Measurements from ENCODE around the gene ZWILCH.
"Not testable (repeated sequence)": the region's sequence is repeated elsewhere in the genome, so short reads cannot be mapped to it uniquely, and the experiment has no call there.

Gene ZWILCH

DNA sequence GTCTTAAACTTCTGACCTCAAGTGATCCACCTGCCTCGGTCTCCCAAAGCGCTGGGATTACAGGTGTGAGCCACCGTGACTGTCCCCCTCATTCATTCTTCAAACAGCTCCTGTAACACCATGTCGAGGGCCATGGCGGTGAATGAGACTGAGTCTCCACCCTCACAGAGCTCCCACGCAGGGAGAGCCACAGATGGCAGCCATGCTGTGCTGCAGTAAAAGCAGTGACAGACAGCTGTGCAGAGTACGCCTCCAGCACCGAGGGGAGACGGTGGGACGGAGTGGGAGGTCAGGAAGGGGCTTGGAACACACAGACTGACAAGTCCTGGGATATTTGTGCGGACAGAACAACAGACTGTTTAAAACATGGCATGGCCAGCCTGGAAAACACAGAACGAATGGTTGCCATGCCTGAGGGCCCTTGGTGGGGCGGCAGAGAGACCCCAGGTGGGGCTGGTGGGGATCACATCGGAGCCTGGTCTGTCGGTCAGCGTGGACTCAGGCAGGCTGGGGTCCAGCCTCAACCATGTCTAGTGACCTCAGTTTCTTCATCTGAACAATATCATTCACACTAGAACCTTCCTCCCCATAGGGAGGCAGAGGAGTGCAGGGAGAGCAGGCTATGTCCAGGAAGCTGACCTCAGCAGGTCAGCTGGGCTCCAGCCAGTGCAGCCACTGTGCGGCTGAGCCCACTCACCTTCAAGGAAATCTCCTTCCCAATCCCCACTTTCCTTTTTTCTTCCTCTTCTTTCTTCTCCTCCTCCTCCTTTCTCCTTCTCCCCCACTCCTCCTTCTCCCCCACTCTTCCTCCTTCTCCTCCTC lies 81.2 kb downstream of the ZWILCH start:
- no peak for DNase-seq

DNA sequence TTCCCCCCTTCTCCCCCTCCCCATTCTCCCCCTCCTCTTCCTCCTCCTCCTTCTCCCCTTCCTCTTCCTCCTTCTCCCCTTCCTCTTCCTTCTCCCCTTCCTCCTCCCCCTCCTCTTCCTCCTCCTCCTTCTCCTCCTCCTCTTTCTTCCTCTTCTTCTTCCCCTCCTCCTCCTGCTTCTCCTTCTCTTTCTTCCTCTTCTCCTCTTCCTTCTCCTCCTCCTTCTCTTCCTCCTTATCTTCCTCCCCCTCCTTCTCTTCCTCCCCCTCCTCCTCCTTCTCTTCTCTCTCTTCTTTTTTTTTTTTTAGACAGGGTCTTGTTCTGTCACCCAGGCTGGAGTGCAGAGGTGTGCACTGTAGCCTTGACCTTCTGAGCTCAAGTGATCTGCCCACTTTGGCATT lies 81.9 kb downstream of the ZWILCH start:
- no peak for DNase-seq

DNA sequence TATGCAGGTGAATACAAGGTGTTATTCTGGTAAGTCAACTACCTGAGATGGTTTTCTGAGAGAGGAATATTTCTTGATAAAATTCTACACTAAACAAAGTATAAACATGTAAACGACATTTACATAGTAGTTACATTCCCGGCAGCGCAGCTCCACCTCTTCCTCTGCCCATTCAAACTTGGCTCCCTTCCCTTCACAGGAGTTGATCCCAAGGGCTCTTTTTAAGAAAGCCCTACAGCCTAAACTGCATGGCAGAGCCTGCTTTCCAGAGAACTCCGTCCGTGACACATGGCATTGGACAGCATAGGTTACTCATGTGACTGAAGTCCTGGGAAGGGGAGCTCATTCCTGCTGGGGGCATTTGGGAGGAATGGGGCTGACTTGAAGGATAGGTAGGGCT lies 82.6 kb downstream of the ZWILCH start:
- no peak for DNase-seq

DNA sequence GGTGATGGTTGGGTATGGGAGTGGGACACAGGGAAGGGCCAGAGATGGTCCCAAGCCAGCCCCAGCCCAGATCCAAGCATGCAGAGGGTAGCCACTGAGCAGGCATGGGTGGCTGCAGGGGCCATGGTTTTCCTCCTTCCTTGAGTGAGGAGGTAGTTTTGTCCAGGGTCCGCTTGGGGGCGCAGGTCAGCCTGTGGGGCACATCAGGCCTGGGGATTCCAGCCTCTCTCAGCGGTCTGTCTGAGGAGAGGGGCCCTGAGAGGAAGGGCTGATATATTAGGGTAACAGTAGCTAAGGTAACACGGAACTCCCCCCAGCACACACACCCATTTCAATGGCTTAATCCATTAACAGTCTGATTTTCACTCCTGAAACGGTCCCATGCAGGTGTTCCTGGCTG lies 83.4 kb downstream of the ZWILCH start:
- DNase-seq, result no peak

DNA sequence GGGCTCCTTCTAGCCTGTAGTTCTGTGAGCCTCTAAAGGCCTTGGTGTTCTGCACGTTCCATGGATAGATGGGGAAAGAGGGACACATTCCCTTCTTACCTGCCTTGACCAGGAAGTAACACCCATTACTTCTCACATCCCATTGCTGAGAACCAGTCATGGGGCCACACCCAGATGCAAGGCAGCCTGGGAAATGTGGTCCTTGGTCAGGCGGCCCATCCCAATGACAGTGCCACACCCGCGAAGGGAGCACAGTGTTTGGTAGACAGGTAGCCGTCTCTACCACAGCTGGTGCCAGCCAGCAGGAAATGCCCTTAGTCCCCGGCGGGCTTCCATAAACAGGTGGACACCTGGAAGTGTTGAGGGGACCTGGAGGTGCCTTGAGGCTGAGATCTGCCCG lies 83.8 kb downstream of the ZWILCH start:
- no peak for DNase-seq

DNA sequence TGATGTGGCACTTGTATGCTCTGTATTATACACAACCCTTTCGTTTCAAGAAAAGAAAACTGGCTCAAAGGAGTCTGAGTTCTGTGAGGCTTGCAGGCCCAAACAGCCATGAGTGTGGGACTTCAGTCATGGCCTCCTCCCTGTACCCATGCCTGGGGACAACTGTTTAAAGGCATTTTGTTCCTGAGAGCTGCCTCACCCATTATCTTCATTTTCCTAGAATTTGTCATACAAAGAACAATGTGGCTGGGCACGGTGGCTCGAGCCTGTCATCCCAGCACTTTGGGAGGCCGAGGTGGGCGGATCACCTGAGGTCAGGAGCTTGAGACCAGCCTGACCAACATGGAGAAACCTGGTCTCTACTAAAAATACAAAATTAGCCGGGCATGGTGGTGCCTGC lies 84.3 kb downstream of the ZWILCH start:
- not testable (repeated sequence) for DNase-seq

DNA sequence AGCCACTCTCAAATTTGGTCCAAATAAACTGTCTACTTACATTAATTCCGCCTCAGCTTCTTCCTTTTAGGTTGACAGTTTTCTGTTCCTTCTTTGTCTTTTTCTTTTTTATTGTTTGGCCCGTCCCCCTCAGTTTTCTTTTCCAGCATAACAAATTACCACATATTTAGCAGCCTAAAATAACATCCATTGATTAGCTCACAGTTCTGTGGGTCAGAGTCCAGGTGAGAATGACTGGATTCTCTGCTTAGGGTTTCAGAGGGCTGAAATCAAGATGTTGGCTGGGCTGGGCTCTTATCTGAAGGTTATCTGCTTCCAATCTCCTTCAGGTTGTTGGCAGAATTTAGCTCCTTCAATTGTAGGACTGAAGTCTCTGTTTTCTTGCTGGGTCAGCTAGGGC lies 85.3 kb downstream of the ZWILCH start:
- DNase-seq, result no peak

DNA sequence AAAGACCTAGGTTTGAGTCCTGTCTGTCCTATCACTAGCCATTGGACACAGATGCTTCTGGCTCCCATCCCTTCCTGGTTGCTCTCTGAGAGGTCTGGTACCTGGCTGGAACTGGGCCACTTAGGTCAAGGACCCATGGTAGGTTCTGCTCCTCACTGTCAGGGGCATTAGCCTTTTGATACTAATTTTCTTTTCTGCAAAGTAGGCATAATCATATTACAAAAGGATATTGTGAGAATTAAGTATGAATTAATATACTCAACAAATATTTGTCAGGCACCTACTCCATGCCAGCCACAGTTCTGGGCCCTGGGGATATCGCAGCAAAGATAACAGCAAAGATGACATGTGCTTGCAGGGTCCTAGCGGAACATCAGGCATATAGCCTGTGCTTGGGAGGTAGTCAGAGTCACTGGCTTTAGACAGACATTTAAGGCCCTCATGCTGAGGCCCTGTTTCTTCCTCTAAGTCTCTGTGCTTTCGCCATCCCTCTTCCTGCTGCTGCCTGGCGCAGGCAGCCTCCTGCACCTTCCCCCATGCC lies 86.3 kb downstream of the ZWILCH start:
- no peak for DNase-seq

DNA sequence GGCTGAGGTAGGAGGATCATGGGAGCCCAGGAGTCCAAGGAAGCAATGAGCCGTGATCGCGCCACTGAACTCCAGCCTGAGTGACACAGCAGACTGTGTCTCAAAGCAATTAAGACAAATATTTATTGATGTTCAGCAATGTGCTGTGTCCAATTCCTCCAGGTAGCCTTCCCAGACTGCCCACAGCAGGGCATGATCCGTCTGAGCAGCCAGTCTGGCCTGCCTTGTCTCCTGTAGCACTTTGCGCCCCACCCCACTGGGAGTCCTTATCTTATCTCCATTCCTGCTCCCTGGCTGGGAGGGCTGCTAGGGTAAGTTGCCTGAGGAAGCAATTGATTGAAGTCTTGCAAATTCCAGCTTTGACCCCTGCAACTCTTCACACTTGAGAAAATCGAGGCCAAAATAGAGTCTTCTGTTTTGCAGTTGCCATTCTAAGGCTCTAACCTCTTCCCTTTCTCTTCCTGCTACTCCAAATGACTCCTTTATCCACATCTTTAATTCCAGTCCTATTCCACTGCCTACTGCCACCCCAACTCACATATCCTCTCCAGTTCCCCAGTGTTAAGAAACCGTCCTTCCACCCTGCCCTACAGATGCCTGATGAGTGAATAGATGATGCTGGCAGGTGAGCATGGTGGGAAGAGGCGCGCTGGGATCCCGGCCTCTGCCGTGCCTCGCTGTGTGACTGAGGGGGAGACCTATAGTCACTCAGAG lies 87.5 kb downstream of the ZWILCH start:
- DNase-seq, result no peak

DNA sequence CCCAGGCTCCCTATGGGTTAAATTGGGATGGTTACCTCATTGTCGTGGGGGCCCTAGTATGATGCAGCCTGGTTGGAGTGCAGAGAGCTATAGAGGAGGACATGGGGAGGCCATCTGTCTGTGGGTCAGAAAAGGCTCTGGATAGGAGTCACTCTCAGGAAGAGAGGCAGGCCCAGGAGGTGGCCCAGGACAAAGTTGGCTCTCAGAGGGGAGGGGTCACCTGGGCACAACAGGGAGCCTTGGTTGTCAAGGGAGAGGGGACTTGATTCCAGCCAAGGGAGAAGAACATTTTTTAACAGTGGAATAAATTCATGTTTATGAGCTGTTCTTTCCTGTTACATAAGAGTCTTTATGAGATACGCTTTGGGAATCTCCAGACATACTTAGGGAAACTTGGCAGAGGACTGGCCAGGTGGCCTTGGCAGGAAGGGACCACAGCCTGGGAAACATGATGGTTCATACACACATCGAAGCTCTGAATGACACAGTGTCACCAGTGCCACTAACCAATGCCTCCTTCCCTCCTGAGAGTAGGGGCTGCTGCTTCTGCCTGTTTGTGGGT lies 88.2 kb downstream of the ZWILCH start:
- DNase-seq, result no peak

DNA sequence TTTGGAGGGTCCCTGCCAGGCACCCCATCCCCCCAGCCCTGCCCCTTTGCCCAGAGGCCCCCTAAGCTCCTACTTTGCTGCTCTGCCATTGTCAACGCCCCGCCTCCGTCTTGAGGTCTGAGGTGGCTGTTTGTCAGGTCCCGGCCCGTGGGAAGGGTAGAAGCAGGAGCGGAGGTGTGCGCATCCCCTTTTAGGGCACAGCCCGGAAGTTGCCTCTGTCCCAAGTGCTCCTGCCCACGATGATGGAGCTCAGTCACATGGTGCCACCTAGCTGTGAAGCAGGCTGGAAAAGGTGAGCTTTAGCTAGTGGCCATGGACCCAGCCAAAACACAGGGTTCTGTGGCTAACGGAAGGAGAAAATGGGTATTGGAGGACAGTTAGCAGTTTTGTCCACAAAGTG lies 89.2 kb downstream of the ZWILCH start:
- DNase-seq, result no peak

DNA sequence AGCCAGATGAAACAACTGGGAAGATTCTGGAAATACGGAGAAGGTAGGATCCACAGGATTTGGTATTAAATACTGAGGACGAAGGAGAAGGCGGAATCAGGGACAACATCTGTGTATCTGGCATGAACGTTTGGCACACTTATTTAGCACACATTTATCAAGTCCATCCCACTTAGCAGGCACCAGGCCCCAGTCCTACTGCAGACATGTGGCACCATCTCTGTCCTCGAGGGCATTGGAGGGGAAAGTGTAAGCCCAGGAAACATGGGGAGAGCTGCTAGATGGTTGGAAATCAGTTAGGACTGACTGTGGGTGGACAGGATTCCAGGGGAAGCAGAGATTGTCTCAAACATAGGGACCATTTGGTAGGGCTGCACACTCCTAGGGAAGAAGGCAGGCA lies 89.7 kb downstream of the ZWILCH start:
- no peak for DNase-seq

DNA sequence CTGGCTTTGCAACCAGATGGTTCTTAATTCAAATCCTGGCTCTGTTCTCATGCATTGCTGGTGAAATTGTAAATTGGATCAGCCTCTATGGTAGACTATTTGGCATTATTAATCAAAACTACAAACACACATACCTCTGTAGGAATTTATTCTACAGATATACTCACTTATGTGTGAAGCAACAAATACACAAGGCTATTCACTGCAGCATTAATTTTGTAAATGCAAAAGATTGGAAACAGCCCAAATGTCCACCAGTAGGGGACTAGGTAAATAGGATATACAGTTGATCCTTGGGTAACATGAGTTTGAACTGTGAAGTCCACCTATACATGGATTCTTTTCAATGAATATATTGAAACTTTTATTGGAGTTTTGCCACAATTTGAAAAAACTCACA lies 90.2 kb downstream of the ZWILCH start:
- no peak for DNase-seq

DNA sequence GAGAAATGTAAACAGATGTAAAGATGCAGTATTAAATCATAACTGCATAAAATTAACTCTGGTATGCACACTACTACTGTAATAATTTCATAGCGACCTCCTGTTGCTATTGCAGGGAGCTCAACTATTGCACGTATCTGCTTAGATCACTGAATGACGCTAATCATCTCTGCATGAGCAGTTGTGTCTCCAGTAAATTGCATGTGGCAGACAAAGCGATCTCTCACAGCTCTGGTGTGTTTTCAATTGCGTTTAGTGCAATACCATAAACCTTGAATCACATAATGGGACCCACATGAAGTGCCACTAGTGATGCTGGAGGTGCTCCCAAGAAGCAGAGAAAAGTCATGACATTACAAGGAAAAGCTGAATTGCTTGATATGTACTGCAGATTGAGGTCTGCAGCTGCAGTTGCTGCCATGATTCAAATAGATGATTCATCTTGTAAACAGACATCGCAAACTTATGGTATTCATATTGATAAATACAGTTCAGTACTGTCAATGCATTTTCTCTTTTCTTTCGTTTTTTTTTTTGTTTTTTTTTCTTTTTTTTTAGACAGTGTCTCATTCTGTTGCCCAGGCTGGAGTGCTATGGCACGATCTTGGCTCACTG lies 90.9 kb downstream of the ZWILCH start:
- no peak for DNase-seq

DNA sequence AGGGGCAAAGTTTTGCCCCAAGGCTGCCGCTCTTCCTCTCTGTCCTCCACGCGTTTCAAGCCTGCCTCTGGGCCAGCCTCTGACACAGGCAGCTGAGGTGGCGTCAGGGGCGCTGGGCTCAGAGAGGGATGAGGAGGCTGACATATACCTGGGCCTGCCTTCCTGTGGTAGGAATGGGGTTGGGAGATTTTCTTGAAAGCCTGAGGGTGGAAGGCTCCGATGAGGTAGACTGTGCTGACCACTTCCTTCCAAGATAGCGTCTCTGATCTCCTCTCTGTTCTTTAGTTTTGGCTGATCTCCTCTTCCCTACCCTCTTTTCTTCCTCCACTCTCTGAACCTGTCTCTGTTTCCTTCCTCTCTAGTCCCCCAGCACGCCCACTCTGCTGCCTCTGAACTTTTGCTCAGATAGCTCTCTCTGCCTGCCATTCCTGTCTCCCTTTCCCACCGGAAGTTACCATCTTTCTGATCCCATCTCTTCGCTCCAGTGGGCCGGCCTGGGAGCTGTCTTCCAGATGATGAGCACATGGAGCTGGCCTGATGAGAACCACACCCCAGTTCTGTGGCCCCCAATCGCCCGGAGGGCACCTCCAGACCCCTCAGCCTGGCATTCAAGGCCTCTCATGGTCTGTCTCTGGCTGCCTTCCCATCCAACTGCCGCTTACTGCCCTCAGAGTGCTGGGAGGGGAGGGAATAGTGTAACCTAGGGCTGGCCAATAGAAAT lies 93.1 kb downstream of the ZWILCH start:
- no peak for DNase-seq
